ENCODE results near the gene C9orf50.

C9orf50 gene

DNA sequence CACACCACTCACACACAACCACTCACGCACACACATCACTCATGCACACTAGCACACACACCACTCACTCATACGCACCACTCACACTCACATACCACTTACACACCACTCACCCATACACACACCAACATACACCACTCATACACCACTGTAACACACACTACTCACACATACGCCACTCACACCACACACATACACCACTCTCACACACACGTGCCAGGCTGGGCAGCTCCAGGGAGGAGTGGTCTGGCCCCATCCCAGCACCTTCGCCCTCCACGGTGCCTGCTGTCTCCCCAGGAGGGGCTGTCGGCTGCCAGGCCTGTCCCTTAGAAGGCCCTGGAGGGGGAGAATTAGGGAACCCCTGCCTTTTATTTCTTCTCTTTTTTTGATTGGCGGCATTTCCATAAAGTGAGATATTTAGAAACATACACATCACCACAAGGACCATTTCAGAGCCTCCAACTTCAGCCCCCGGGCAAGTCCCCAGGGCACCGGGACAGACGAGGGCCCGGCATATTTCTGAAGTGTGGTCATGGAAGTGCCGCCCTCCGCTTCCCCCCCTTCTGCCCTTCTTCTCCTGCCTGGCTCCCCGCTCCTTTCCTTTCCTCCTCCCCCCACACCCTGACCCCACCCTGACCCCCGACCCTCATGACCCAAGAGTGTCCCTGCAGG lies 27.3 kb upstream of the C9orf50 start:
- TF ChIP-seq CTCF (conservative IDR thresholded peaks at IDR 0.05) (no peak), ZFX (IDR thresholded peaks at IDR 0.05) (no peak)
- no peak overlapping the region for H3K27ac ChIP-seq

- no peak for TF ChIP-seq CTCF (conservative IDR thresholded peaks at IDR 0.05)
- no peak for TF ChIP-seq ZFX (IDR thresholded peaks at IDR 0.05)
- H3K27ac ChIP-seq = no peak overlapping the region
Observed at GRCh38 chr9:129647635-129648034, 26.7 kb upstream of the C9orf50 start.

GRCh38 chr9:129646654-129647053 lies 25.8 kb upstream of the C9orf50 start:
- no peak for TF ChIP-seq CTCF (conservative IDR thresholded peaks at IDR 0.05)
- TF ChIP-seq ZFX (IDR thresholded peaks at IDR 0.05) = no peak

DNA sequence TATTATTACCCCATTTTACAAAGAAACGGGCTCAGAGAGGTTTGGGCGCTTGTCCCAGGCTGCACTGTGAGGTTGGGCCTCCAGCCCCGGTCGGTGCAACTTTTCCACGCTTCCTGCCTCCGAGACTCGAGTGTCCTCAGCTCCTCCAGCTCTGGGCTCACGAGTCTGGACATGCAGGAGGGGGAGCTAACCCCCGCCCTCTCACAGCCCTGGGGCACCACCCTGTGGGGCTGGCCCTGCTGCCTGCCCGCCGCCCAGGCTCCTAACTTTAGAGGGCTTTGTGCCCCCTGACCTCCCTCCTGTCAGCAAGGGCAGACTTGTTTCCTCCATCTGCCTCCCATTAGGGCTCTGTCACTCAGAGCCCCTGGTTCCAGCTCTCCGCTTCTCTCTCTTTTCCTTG lies 25.4 kb upstream of the C9orf50 start:
- no peak overlapping the region for H3K27ac ChIP-seq
- no peak for TF ChIP-seq ZFX (IDR thresholded peaks at IDR 0.05)
- TF ChIP-seq CTCF (conservative IDR thresholded peaks at IDR 0.05) = no peak

More at GRCh38 chr9:129646654-129647053, 25.8 kb upstream of the C9orf50 start:
- H3K27ac ChIP-seq = no peak overlapping the region

- TF ChIP-seq ZFX (IDR thresholded peaks at IDR 0.05) (no peak), CTCF (conservative IDR thresholded peaks at IDR 0.05) (no peak)
- H3K27ac ChIP-seq = no peak overlapping the region
Observed at GRCh38 chr9:129644902-129645301, 24.0 kb upstream of the C9orf50 start.

DNA sequence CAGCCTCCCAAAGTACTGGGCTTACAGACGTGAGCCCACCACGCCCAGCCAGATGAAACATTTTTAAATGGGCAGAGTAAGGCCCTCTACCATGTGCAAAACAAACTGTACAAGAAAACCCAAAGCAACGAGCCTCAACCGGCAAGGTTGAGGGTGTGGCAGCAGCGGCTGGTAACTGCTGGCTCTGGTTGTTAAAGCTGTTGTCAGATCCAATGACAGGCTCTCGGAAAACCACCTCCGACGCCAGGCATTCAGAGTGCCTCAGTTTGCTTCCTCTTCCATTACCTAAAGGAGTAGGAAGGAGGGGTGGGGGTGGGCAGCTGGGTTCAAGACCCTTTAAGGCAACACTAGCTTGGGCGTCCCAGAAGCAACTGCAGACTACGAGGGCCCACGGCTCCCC lies 23.5 kb upstream of the C9orf50 start:
- no peak for TF ChIP-seq CTCF (conservative IDR thresholded peaks at IDR 0.05)
- TF ChIP-seq ZFX (IDR thresholded peaks at IDR 0.05) = no peak
- H3K27ac ChIP-seq = no peak overlapping the region

- H3K27ac ChIP-seq = no peak overlapping the region
- TF ChIP-seq ZFX (IDR thresholded peaks at IDR 0.05) (no peak), CTCF (conservative IDR thresholded peaks at IDR 0.05) (no peak)
Observed at GRCh38 chr9:129643706-129644105, 22.8 kb upstream of the C9orf50 start.

All from C4-2B (cell line).